ENCODE data around the gene DCAF17.

- TF ChIP-seq CTCF (IDR thresholded peaks at IDR 0.05) (peak in 1 of 6 experiments; percentile 3), POLR2A (IDR thresholded peaks at IDR 0.05) (no peak)
Measured at GRCh38 chr2:171409436-171409971, 24.5 kb upstream of the DCAF17 start.
